AG04450 (cell line): ENCODE measurements around the gene KCTD20. TPM values are rescaled to one million over a fixed set of nuclear protein-coding genes. Genes with fewer than 3 reads are reported as not detected.

Source experiments
- CTCF ChIA-PET: fragments of 300-600, 350-600 bp; formaldehyde crosslinking; extraction: SDS; loops from one replicate; lab custom pipeline; 2022; ENCODE audit warnings: antibody characterized with exemption, inconsistent platforms; lab: Charles Lee
- POLR2A ChIA-PET: fragments of 350-600 bp; formaldehyde crosslinking; extraction: SDS; loops from one replicate; lab custom pipeline; 2021; ENCODE audit warnings: antibody characterized with exemption, inconsistent platforms; lab: Yijun Ruan, JAX
- DNase-seq: peaks from one replicate; pipeline ENCODE4 v3.0.0-alpha.2; 2011; ENCODE audit warnings: low read depth, low spot score
- H3K27ac ChIP-seq: one replicate; pipeline ENCODE4 v1.5.1; 2012; ENCODE audit warnings: low read depth, low read length, control low read depth
- H3K27me3 ChIP-seq: one replicate; pipeline ENCODE4 v1.6.0; 2012; ENCODE audit warnings: low read length; ENCODE audit not compliant: control insufficient read depth, insufficient read depth
- H3K4me3 ChIP-seq: 2 replicates; pipeline ENCODE4 v1.5.1; 2011; ENCODE audit warnings: mild to moderate bottlenecking, low read depth, low read length, control low read depth
- H3K9me3 ChIP-seq: 2 replicates; pipeline ENCODE4 v1.5.1; 2012; ENCODE audit warnings: low read length; ENCODE audit not compliant: control insufficient read depth, insufficient read depth
- CTCF ChIP-seq: IDR thresholded peaks from 2 replicates; pipeline ENCODE4 v1.5.1; 2011; ENCODE audit warnings: low read depth, low read length, control low read depth, inconsistent platforms
- polyA plus RNA-seq: library from polyadenylated mRNA; depleted of rRNA; stranded (reverse); fragments of >200 nt; gene quantifications from 2 replicates; pipeline ENCODE4 v1.2.3, GENCODE V29; 2011

KCTD20 gene
- polyA plus RNA-seq, 1 experiment, result 93.3 TPM

DNA sequence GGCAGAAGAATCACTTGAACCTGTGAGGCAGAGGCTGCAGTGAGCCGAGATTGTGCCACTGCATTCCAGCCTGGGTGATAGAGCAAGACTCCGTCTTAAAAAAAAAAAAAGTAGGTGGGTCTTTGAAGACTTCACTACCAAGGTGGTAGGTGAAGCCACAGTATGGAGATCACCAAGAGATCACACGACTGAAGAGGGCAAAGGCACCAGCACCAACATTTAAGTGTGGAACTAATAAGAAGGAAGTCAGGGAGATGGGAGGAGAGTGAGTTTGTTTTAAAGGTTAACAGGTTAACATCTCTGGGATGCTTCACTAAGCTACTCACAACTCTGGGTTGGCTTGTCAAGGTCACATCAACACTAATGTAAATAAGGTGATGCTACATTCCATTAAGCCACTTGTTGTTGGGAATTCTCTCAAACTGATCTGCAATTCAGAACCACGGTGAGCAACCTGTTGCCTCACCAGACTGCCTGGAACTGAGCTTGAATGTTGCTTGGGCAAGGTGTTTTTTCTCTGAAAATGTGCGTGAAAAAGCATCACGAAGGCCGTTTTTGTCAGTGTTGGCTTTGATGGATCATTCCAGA lies 48.7 kb downstream of the KCTD20 start:
- ChIA-PET CTCF (no interaction called here), POLR2A (no interaction called here)
- H3K27ac ChIP-seq, result no peak overlapping the region
- H3K27me3 ChIP-seq, result no peaks in the 10 kb centered on the region
- no peak for TF ChIP-seq CTCF
- no peak overlapping the region for H3K4me3 ChIP-seq
- H3K9me3 ChIP-seq, result no peaks in the 10 kb centered on the region
- DNase-seq, result no peak

DNA sequence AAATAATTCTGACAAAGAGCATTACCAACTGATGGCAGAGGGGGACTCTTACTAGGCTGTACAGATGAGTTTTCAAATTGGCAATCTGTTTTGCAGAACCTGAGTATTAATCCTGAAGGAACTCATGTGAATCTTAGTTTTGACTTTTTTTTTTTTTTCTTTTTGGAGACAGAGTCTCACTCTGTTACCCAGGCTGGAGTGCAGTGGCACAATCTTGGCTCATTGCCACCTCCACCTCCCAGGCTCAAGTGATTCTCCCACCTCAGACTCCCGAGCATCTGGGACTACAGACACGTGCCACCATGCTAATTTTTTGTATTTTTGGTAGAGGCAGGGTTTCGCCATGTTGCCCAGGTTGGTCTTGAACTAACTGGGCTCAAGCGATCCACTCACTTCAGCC lies 49.3 kb downstream of the KCTD20 start:
- no peak overlapping the region for H3K4me3 ChIP-seq
- no peak for DNase-seq
- POLR2A ChIA-PET, result no interaction called here
- no peaks in the 10 kb centered on the region for H3K27me3 ChIP-seq
- H3K27ac ChIP-seq, result no peak overlapping the region
- TF ChIP-seq CTCF, result no peak
- CTCF ChIA-PET, result no interaction called here
- no peaks in the 10 kb centered on the region for H3K9me3 ChIP-seq

DNA sequence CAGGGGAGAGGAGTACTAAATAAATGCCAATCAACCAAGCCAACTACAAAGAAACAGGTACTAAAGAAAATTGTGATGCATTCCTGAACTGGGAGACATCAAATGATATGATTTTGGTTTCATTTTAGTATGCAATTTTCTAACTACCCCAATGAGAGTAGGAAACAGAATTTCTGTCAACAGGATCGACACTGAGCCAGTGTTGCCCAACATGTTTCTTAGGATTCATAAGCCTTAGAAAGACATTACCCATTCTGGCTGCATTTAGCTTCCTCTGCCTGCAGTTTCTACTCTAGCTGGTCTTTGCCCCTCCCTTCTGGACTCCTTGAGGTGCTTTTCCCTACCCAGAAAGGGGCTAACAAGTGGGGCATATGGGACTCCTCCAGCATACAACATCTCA lies 49.8 kb downstream of the KCTD20 start:
- ChIA-PET POLR2A (no interaction called here), CTCF (no interaction called here)
- Histone ChIP-seq H3K27ac (no peak overlapping the region), H3K9me3 (no peaks in the 10 kb centered on the region), H3K27me3 (no peaks in the 10 kb centered on the region), H3K4me3 (no peak overlapping the region)
- no peak for DNase-seq
- TF ChIP-seq CTCF, result no peak

DNA sequence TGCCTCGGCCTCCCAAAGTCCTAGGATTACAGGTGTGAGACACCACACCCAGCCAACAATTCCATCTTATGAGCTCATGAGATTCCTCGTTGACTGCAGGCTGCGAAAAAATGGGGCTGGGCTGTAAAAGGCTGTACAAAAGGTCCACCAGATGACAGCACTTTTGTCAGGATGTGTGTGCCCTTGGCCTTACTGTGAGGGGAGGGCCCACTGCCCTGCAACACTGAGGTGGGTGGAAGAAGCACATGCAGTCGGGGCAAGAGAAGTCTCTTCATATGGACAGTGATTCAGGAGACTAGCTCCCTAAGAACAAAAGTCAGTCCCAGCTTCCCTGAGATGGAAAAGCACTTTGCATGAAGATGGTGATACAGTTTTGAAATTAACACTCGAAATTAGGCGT lies 50.5 kb downstream of the KCTD20 start:
- no peak for TF ChIP-seq CTCF
- no peaks in the 10 kb centered on the region for H3K27me3 ChIP-seq
- no peak for DNase-seq
- POLR2A ChIA-PET, result no interaction called here
- no peaks in the 10 kb centered on the region for H3K9me3 ChIP-seq
- CTCF ChIA-PET, result no interaction called here
- H3K4me3 ChIP-seq, result no peak overlapping the region
- no peak overlapping the region for H3K27ac ChIP-seq

DNA sequence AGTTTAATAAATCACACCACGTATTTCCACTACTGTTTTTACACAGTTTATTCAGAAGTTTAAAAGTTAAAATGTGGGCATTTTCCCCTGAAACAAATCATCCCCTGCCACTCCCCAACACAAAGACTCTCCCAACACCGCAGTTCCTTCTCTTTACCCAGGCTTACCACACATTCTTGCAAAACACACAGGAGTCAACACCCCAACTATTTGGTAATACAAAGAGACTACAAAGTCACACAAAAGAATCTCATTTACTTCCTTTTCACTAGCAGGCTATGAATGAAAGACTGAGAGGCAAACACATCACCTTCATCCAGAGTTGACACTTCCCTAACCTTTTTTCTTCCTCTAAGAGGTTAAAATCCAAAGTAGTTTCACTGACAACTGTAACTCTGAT lies 51.1 kb downstream of the KCTD20 start:
- Histone ChIP-seq H3K9me3 (no peaks in the 10 kb centered on the region), H3K4me3 (no peak overlapping the region), H3K27me3 (no peaks in the 10 kb centered on the region), H3K27ac (no peak overlapping the region)
- POLR2A ChIA-PET, result no interaction called here
- no peak for TF ChIP-seq CTCF
- DNase-seq, result no peak
- CTCF ChIA-PET, result no interaction called here
